ENCODE results near the gene GNAI3.

Gene GNAI3

DNA sequence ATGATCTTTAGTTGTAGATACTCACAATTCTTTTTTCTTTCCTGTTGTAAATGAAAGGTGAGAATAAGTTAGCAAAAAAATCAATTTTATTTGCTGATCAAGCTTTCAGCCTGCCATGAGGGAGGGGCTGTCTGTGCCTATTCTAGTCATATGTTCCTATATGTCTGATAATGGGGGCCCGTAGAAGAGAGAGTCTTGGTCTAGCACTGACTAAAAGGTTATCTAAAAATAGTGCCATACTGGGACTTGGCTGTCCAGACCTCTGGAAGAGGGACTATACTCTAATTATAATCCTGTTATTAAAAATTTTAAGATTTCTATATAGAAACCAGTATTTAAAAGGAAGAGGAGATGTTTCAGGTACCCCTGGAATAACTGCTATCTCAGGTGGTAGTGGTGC lies 18.6 kb downstream of the GNAI3 start:
- Histone ChIP-seq H3K4me1 (ENCODE audit: control insufficient read depth, insufficient read depth, low read length) (peaks cover 14% of the 10 kb centered on the region), H3K27me3 (ENCODE audit: control insufficient read depth, insufficient read depth, low read length) (no peaks in the 10 kb centered on the region), H3K9ac (ENCODE audit: low read length) (no peak overlapping the region), H3K36me3 (ENCODE audit: control insufficient read depth, insufficient read depth, low read length) (no peaks in the 10 kb centered on the region), H3K27ac (ENCODE audit: low read depth, low read length) (no peak overlapping the region), H3K4me3 (ENCODE audit: low read length) (no peak overlapping the region)

DNA sequence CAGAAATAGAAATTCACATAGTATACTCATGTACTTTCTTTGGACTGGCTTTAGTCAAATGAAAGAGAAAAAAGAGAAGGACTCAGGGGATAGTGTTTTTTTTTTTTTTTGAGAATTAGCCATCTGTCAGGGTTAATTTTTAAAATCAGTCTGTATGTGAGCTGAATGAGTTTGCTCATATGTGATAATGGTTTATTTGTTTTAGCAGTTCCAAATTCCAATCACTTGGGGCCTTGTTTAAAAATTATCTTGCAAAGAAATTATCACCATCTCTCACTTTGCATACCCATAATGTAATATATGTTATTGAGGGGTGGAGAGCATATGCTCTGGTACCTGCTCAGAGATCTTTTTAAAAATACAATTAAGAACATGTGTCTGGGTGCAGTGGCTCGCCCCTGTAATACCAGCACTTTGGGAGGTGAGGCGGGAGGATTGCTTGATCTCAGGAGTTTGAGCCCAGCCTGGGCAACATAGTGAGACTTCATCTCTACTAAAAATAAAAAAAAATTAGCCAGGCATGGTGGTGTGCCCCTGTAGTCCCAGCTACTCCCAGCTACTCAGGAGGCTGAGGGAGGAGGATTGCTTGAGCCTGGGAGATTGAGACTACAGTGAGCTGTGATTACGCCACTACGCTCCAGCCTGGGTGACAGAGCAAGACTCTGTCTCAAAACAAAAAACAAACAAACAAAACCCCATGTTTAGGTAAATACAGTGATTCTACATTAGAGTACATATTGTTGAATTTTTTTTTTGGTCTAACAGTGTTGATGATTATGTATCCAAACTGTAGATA lies 19.7 kb downstream of the GNAI3 start:
- Histone ChIP-seq H3K4me1 (ENCODE audit: control insufficient read depth, insufficient read depth, low read length) (peaks cover 14% of the 10 kb centered on the region), H3K27me3 (ENCODE audit: control insufficient read depth, insufficient read depth, low read length) (no peaks in the 10 kb centered on the region), H3K36me3 (ENCODE audit: control insufficient read depth, insufficient read depth, low read length) (no peaks in the 10 kb centered on the region), H3K9ac (ENCODE audit: low read length) (no peak overlapping the region), H3K4me3 (ENCODE audit: low read length) (no peak overlapping the region), H3K27ac (ENCODE audit: low read depth, low read length) (no peak overlapping the region)

DNA sequence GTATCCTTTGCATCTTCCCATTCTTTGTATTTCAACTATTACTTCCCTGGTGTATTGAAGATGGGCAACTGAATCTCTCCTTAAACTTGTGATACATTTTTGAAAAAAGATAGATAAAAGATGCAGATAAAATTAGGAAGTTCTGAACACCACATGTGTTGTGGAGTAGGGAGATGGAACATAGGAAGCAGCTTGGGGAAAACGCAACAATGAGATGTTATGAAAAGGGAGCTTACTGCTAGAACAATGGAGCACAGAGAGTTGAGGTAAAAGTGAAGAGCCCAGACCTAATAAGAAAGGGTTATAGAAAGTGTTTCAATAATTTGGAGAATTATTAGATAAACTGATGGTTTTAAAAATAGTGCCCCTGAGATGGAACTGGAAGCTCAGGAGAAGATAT lies 20.9 kb downstream of the GNAI3 start:
- H3K36me3 ChIP-seq (ENCODE audit: control insufficient read depth, insufficient read depth, low read length), result no peaks in the 10 kb centered on the region
- H3K9ac ChIP-seq (ENCODE audit: low read length), result no peak overlapping the region
- H3K4me3 ChIP-seq (ENCODE audit: low read length), result no peak overlapping the region
- no peaks in the 10 kb centered on the region for H3K27me3 ChIP-seq (ENCODE audit: control insufficient read depth, insufficient read depth, low read length)
- peaks cover 9% of the 10 kb centered on the region for H3K4me1 ChIP-seq (ENCODE audit: control insufficient read depth, insufficient read depth, low read length)
- no peak overlapping the region for H3K27ac ChIP-seq (ENCODE audit: low read depth, low read length)

DNA sequence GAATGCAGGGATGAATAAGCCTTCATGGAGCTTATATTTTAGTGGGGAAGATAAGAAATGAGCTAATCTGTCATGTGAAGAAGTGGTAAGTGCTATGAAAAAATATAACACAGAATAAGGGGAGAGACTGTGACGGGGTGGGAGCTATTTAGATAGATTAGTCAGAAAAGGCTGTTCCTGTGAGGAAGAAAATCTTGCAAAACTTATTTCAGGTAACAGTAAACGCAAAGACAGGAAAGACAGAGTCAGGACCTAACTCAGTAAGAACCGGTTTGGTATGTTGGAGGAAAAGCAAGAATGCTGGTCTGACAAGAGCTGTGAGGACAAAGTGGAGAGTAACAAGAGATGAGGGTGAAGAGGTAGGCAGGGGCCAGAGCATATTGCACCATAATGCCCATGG lies 22.0 kb downstream of the GNAI3 start:
- no peaks in the 10 kb centered on the region for H3K27me3 ChIP-seq (ENCODE audit: control insufficient read depth, insufficient read depth, low read length)
- H3K4me3 ChIP-seq (ENCODE audit: low read length), result no peak overlapping the region
- H3K27ac ChIP-seq (ENCODE audit: low read depth, low read length), result no peak overlapping the region
- peaks cover 9% of the 10 kb centered on the region for H3K4me1 ChIP-seq (ENCODE audit: control insufficient read depth, insufficient read depth, low read length)
- no peak overlapping the region for H3K9ac ChIP-seq (ENCODE audit: low read length)
- H3K36me3 ChIP-seq (ENCODE audit: control insufficient read depth, insufficient read depth, low read length), result no peaks in the 10 kb centered on the region

DNA sequence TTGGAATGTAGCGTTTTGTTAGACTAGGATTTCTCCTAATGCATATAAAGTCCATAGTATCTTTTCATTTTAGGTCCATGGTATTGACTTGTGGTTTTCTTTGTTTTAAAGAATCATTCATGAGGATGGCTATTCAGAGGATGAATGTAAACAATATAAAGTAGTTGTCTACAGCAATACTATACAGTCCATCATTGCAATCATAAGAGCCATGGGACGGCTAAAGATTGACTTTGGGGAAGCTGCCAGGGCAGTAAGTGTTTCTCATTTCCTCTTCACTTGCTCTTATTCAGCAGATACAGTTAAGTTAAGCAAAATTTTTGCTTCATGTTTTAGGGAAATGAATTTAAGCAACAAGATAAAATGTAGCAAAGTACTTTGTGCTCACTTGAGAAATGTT lies 25.4 kb downstream of the GNAI3 start:
- no peak overlapping the region for H3K27ac ChIP-seq (ENCODE audit: low read depth, low read length)
- no peak overlapping the region for H3K9ac ChIP-seq (ENCODE audit: low read length)
- peaks cover 6% of the 10 kb centered on the region for H3K4me1 ChIP-seq (ENCODE audit: control insufficient read depth, insufficient read depth, low read length)

DNA sequence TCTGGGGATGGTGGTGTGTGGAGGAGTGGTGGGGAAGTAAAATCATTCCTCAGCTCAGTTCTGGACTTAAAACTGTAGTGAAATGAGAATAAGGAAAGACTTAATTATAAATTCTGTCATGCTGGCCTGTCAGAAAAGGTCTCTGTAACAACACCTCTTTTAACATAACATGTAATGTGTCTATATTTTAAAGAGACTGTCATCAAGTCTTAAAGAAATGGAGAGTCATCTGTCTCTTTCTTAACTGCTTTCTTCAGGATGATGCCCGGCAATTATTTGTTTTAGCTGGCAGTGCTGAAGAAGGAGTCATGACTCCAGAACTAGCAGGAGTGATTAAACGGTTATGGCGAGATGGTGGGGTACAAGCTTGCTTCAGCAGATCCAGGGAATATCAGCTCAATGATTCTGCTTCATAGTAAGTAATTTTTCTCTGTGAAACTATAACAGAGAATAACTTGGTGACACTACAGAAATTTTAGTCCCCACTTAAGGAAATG lies 30.6 kb downstream of the GNAI3 start:
- Histone ChIP-seq H3K27ac (ENCODE audit: low read depth, low read length) (no peak overlapping the region), H3K27me3 (ENCODE audit: control insufficient read depth, insufficient read depth, low read length) (no peaks in the 10 kb centered on the region), H3K9ac (ENCODE audit: low read length) (no peak overlapping the region), H3K4me1 (ENCODE audit: control insufficient read depth, insufficient read depth, low read length) (peaks cover 5% of the 10 kb centered on the region), H3K4me3 (ENCODE audit: low read length) (no peak overlapping the region), H3K36me3 (ENCODE audit: control insufficient read depth, insufficient read depth, low read length) (peaks cover 4% of the 10 kb centered on the region)

More for the DNA sequence above, 25.4 kb downstream of the GNAI3 start:
- Histone ChIP-seq H3K4me3 (ENCODE audit: low read length) (no peak overlapping the region), H3K27me3 (ENCODE audit: control insufficient read depth, insufficient read depth, low read length) (no peaks in the 10 kb centered on the region), H3K36me3 (ENCODE audit: control insufficient read depth, insufficient read depth, low read length) (no peaks in the 10 kb centered on the region)

DNA sequence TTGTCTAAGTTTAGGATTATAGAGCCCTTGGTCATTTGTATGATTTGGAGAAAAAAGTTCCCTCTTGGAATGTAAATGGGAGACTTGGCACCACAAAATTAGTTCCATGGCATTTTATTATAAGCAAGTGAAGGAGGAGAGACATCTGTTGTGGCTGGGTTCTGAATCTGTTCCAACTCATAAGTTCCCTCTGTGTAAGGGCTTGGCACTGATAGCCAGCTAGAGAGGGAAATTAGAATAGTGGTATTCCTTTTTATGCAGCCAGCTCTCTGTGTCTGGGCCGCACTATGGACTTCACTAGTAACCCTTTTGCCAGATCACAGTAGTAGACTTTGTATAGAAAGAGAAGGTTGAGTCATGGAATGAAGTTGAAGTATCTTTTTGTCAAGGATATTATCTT lies 31.1 kb downstream of the GNAI3 start:
- Histone ChIP-seq H3K9ac (ENCODE audit: low read length) (no peak overlapping the region), H3K4me1 (ENCODE audit: control insufficient read depth, insufficient read depth, low read length) (peaks cover 5% of the 10 kb centered on the region), H3K36me3 (ENCODE audit: control insufficient read depth, insufficient read depth, low read length) (peaks cover 5% of the 10 kb centered on the region), H3K27me3 (ENCODE audit: control insufficient read depth, insufficient read depth, low read length) (no peaks in the 10 kb centered on the region), H3K27ac (ENCODE audit: low read depth, low read length) (no peak overlapping the region), H3K4me3 (ENCODE audit: low read length) (no peak overlapping the region)

DNA sequence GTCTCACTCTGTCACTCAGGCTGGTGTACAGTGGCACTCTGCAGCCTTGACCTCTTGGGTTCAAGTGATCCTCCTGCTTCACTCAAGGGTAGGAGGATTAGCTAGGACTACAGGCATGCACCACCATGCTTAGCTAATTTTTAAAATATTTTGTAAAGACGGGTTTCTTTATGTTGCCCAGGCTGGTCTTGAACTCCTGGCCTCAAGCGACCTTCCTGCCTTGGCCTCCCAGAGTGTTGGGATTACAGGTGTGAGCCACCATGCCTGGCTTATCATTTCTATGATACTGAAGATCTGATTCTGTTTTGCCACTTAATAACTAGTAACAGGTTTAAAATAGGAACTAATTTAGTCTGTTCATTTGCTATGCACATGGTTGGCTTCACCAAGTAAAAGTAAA lies 33.6 kb downstream of the GNAI3 start:
- Histone ChIP-seq H3K4me1 (ENCODE audit: control insufficient read depth, insufficient read depth, low read length) (peaks cover 5% of the 10 kb centered on the region), H3K27me3 (ENCODE audit: control insufficient read depth, insufficient read depth, low read length) (no peaks in the 10 kb centered on the region), H3K36me3 (ENCODE audit: control insufficient read depth, insufficient read depth, low read length) (peaks cover 14% of the 10 kb centered on the region), H3K9ac (ENCODE audit: low read length) (no peak overlapping the region), H3K4me3 (ENCODE audit: low read length) (no peak overlapping the region), H3K27ac (ENCODE audit: low read depth, low read length) (no peak overlapping the region)

DNA sequence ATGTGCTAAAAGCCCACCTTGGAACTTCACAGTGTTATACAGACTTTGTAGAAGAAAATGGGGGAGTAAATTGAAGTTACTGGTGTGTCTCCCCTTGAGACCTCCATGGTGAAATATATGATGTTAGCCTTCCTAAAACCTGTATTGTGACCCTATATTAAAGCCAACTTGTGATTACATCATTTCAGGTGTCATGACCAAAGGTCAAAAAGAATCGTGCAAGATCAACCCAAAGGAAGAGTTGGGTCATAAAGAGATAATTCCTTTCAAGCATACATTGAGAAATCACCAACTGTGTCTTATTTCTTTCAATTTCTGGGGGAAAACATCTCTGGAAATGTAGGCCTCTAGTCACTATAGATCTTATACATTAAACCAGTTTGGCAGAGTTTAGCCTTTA lies 36.4 kb downstream of the GNAI3 start:
- H3K27ac ChIP-seq (ENCODE audit: low read depth, low read length), result no peak overlapping the region

DNA sequence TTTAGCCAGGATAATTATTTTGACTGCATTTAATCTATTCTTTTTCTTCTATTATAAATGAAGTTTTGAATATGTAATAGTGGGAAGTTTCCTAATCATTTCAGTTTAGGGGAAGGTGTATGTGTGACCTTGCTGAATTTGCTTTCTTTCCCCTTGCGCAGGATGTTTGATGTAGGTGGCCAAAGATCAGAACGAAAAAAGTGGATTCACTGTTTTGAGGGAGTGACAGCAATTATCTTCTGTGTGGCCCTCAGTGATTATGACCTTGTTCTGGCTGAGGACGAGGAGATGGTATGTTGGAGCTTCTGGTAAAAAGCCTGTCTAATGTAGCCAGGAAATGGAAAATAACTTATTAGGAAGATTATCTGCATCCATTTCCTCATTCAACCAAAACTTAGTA lies 37.6 kb downstream of the GNAI3 start:
- Histone ChIP-seq H3K27ac (ENCODE audit: low read depth, low read length) (no peak overlapping the region), H3K36me3 (ENCODE audit: control insufficient read depth, insufficient read depth, low read length) (peaks cover 33% of the 10 kb centered on the region), H3K27me3 (ENCODE audit: control insufficient read depth, insufficient read depth, low read length) (no peaks in the 10 kb centered on the region), H3K9ac (ENCODE audit: low read length) (no peak overlapping the region), H3K4me3 (ENCODE audit: low read length) (no peak overlapping the region), H3K4me1 (ENCODE audit: control insufficient read depth, insufficient read depth, low read length) (no peaks in the 10 kb centered on the region)

More for the DNA sequence above, 36.4 kb downstream of the GNAI3 start:
- Histone ChIP-seq H3K4me1 (ENCODE audit: control insufficient read depth, insufficient read depth, low read length) (no peaks in the 10 kb centered on the region), H3K4me3 (ENCODE audit: low read length) (no peak overlapping the region), H3K27me3 (ENCODE audit: control insufficient read depth, insufficient read depth, low read length) (no peaks in the 10 kb centered on the region), H3K36me3 (ENCODE audit: control insufficient read depth, insufficient read depth, low read length) (peaks cover 29% of the 10 kb centered on the region), H3K9ac (ENCODE audit: low read length) (no peak overlapping the region)

DNA sequence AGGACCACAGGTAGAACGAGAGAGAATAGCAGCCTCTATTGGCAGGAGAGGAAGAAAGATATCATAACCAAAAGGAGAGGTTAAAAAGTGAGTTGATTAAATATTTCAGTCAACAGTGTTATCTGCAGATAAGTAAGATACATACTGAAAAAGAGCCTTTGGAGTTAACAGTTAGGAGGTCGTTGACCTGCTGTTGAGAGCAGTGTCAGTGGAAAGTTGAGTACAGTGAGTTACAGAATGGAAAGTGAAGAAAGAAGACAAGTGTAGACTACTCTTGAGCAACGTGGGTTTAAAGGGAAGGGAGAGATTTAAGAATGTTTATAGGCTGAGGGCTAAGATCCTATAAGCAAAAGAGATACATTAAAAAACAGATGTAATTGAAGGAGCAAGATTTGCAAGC lies 40.8 kb downstream of the GNAI3 start:
- H3K27ac ChIP-seq (ENCODE audit: low read depth, low read length), result no peak overlapping the region
- no peaks in the 10 kb centered on the region for H3K4me1 ChIP-seq (ENCODE audit: control insufficient read depth, insufficient read depth, low read length)
- H3K36me3 ChIP-seq (ENCODE audit: control insufficient read depth, insufficient read depth, low read length), result peaks cover 34% of the 10 kb centered on the region
- H3K4me3 ChIP-seq (ENCODE audit: low read length), result no peak overlapping the region
- no peaks in the 10 kb centered on the region for H3K27me3 ChIP-seq (ENCODE audit: control insufficient read depth, insufficient read depth, low read length)
- no peak overlapping the region for H3K9ac ChIP-seq (ENCODE audit: low read length)

DNA sequence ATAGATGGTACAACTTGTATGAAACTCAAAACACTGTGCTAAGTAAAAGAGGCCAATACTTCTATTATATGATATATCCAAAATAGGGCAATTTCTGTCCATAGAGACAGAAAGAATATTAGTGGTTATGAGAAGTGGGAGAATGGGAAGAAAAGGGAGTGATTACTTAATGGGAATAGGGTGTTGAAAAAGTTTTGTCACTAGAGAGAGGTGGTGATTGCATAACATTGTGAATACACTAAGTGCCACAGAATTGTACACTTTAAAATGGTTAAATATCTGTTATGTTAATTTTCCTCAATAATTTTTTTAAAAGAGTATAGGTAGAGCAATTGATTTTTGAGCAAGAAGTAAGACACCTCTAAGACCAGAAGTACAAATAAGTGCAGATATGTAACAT lies 41.3 kb downstream of the GNAI3 start:
- no peaks in the 10 kb centered on the region for H3K4me1 ChIP-seq (ENCODE audit: control insufficient read depth, insufficient read depth, low read length)
- no peak overlapping the region for H3K9ac ChIP-seq (ENCODE audit: low read length)
- H3K27me3 ChIP-seq (ENCODE audit: control insufficient read depth, insufficient read depth, low read length), result no peaks in the 10 kb centered on the region
- no peak overlapping the region for H3K4me3 ChIP-seq (ENCODE audit: low read length)
- peaks cover 34% of the 10 kb centered on the region for H3K36me3 ChIP-seq (ENCODE audit: control insufficient read depth, insufficient read depth, low read length)
- H3K27ac ChIP-seq (ENCODE audit: low read depth, low read length), result no peak overlapping the region

DNA sequence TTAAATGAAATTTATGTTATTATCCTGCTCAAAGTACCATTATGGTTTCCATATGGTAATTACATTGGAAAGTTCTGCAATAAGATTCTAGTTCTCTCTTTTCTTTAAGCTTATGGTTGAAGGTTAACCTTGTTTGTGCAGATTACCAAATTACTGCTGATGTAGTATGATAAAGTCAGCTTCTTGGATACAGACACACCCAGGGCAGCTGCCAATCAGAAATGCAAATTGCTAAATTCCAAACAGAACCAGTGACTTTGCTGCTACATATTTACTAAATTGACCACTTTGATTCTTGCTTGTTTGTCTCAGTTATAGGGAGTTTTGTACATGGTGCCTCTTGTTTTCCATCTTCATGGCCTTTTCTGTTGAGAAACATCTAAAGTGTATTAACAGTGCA lies 44.5 kb downstream of the GNAI3 start:
- peaks cover 19% of the 10 kb centered on the region for H3K36me3 ChIP-seq (ENCODE audit: control insufficient read depth, insufficient read depth, low read length)
- no peak overlapping the region for H3K4me3 ChIP-seq (ENCODE audit: low read length)
- H3K9ac ChIP-seq (ENCODE audit: low read length), result no peak overlapping the region
- no peaks in the 10 kb centered on the region for H3K4me1 ChIP-seq (ENCODE audit: control insufficient read depth, insufficient read depth, low read length)
- no peak overlapping the region for H3K27ac ChIP-seq (ENCODE audit: low read depth, low read length)
- no peaks in the 10 kb centered on the region for H3K27me3 ChIP-seq (ENCODE audit: control insufficient read depth, insufficient read depth, low read length)

Data from rectal smooth muscle tissue (tissue), 1 donor.